Measurements from ENCODE around the gene SUPT5H.

Gene SUPT5H

GRCh38 chr19:39415111-39416046 is 30.0 kb upstream of the SUPT5H start:
- Histone ChIP-seq H3K27ac (ENCODE audit: low read length) (no peak overlapping the region), H3K9ac (ENCODE audit: low read length) (no peak overlapping the region), H3K4me3 (ENCODE audit: low read length) (no peak overlapping the region), H3K27me3 (ENCODE audit: low read depth, low read length) (no peaks in the 10 kb centered on the region), H3K4me2 (ENCODE audit: low read length) (no peak overlapping the region), H3K36me3 (replicated peaks; ENCODE audit: low read depth, low read length) (peaks cover 32% of the 10 kb centered on the region), H2AFZ (ENCODE audit: low read depth, low read length) (no peak overlapping the region), H3K9me3 (ENCODE audit: insufficient read depth, low read length) (no peaks in the 10 kb centered on the region), H3K4me1 (ENCODE audit: low read length) (peaks cover 22% of the 10 kb centered on the region), H4K20me1 (ENCODE audit: insufficient read depth, low read length) (peaks cover 7% of the 10 kb centered on the region; the same call in 1 of the 2 replicates), H3K79me2 (ENCODE audit: low read length) (peaks cover 25% of the 10 kb centered on the region)
- no peak for TF ChIP-seq CTCF (IDR thresholded peaks at IDR 0.05; ENCODE audit: low read depth, low read length)
- TF ChIP-seq EZH2phosphoT487 (IDR thresholded peaks at IDR 0.05; ENCODE audit: low read depth), result no peak

GRCh38 chr19:39416152-39417120 is 28.9 kb upstream of the SUPT5H start:
- Histone ChIP-seq H4K20me1 (ENCODE audit: insufficient read depth, low read length) (peaks cover 7% of the 10 kb centered on the region; the same call in 1 of the 2 replicates), H3K9me3 (ENCODE audit: insufficient read depth, low read length) (no peaks in the 10 kb centered on the region), H3K27ac (ENCODE audit: low read length) (no peak overlapping the region), H3K4me2 (ENCODE audit: low read length) (no peak overlapping the region), H3K27me3 (ENCODE audit: low read depth, low read length) (no peaks in the 10 kb centered on the region), H3K36me3 (replicated peaks; ENCODE audit: low read depth, low read length) (peaks cover 34% of the 10 kb centered on the region), H2AFZ (ENCODE audit: low read depth, low read length) (no peak overlapping the region), H3K4me3 (ENCODE audit: low read length) (no peak overlapping the region), H3K9ac (ENCODE audit: low read length) (no peak overlapping the region), H3K4me1 (ENCODE audit: low read length) (peaks cover 12% of the 10 kb centered on the region), H3K79me2 (ENCODE audit: low read length) (peaks cover 18% of the 10 kb centered on the region)
- no peak for TF ChIP-seq EZH2phosphoT487 (IDR thresholded peaks at IDR 0.05; ENCODE audit: low read depth)
- no peak for TF ChIP-seq CTCF (IDR thresholded peaks at IDR 0.05; ENCODE audit: low read depth, low read length)

DNA sequence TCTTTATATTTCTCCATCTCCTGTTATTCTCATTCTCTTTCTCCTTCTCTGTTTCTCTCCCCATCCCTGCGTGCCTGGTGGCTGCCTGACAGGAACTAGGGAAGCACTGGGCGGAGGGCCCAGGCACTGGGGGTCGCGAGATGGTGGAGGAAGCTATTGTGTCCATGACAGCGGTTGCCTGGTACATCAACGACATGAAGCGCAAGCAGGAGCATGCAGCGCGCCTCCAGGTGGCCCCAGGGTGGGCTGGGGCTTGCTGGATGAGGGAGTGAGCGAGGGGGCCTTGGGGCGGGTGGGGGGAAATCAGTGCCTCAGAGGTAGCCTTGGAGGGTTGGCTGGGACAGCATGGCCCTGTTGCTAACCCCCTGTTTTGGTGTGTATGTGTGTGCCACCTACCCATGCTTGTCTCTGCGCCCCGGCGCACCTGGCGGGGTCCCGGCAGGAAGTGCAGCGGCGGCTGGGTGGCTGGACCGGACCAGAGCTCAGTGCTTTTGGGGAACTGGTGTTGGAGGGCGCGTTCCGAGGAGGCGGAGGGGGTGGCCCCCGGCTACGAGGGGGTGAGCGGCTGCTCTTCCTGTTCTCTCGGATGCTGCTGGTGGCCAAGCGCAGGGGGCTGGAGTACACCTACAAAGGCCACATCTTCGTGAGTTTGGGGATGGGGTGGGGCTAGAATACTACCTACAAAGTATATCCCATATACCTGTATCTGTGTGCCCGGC is 27.8 kb upstream of the SUPT5H start:
- H3K4me3 ChIP-seq (ENCODE audit: low read length), result no peak overlapping the region
- H3K27ac ChIP-seq (ENCODE audit: low read length), result no peak overlapping the region
- no peaks in the 10 kb centered on the region for H3K9me3 ChIP-seq (ENCODE audit: insufficient read depth, low read length)
- H3K79me2 ChIP-seq (ENCODE audit: low read length), result peaks cover 18% of the 10 kb centered on the region
- no peaks in the 10 kb centered on the region for H3K27me3 ChIP-seq (ENCODE audit: low read depth, low read length)
- peaks cover 9% of the 10 kb centered on the region for H3K4me1 ChIP-seq (ENCODE audit: low read length)
- H2AFZ ChIP-seq (ENCODE audit: low read depth, low read length), result no peak overlapping the region
- no peak for TF ChIP-seq EZH2phosphoT487 (IDR thresholded peaks at IDR 0.05; ENCODE audit: low read depth)
- TF ChIP-seq CTCF (IDR thresholded peaks at IDR 0.05; ENCODE audit: low read depth, low read length), result no peak
- no peak overlapping the region for H3K4me2 ChIP-seq (ENCODE audit: low read length)
- no peak overlapping the region for H3K9ac ChIP-seq (ENCODE audit: low read length)
- peaks cover 39% of the 10 kb centered on the region for H3K36me3 ChIP-seq (replicated peaks; ENCODE audit: low read depth, low read length)
- H4K20me1 ChIP-seq (ENCODE audit: insufficient read depth, low read length), result peaks cover 7% of the 10 kb centered on the region; the same call in 1 of the 2 replicates
